Endothelial cell of umbilical vein (primary cell): ENCODE results near the gene BPTF. TPM values are rescaled to one million over a fixed set of nuclear protein-coding genes. Genes with fewer than 3 reads are reported as not detected.

Source experiments
- BruUV-seq: library from RNA; stranded (reverse); fragments of 400-500 nt; replicated peaks from 2 replicates; lab custom pipeline; 2021; lab: Mats Ljungman, UMichigan
- CTCF ChIA-PET: fragments of 300-600, 350-600 bp; sonication (Branson Sonifier 250); formaldehyde crosslinking; loops from one replicate; lab custom pipeline; 2021; ENCODE audit warnings: antibody characterized with exemption, inconsistent platforms; lab: Charles Lee
- POLR2A ChIA-PET: fragments of 300-600, 350-600 bp; sonication (Branson Sonifier 250); formaldehyde crosslinking; loops from one replicate; lab custom pipeline; 2021; ENCODE audit warnings: antibody characterized with exemption, inconsistent platforms; lab: Charles Lee
- DNase-seq: peaks from one replicate; pipeline ENCODE4 v3.0.0-alpha.2; 2011; ENCODE audit warnings: low read depth, low spot score
- FAIRE-seq: peaks from 2 replicates; lab custom pipeline; 2011; peaks lifted over from hg19 to GRCh38; lab: Jason Lieb, UNC
- H2AFZ ChIP-seq: 2 replicates; pipeline ENCODE4 v1.6.0; 2012; ENCODE audit warnings: low read depth, low read length, control low read depth, inconsistent platforms
- H3K27ac ChIP-seq: 2 replicates; pipeline ENCODE4 v1.5.1; 2011; ENCODE audit warnings: low read depth, mild to moderate bottlenecking, control low read depth, low read length, moderate library complexity; ENCODE audit not compliant: insufficient read depth
- H3K27me3 ChIP-seq, 2 experiments: 2 replicates each; pipeline versions ENCODE4 v1.6.0 to v1.6.1; 2011; ENCODE audit warnings: low read length in 2 of 2, mixed read lengths in 1 of 2; ENCODE audit not compliant: control insufficient read depth in 2 of 2, insufficient read depth in 2 of 2
- H3K36me3 ChIP-seq, 2 experiments: 2 replicates in 1 of 2; 3 replicates in 1 of 2; pipeline ENCODE4 v1.5.1; 2011; ENCODE audit warnings: low read length in 2 of 2, mild to moderate bottlenecking in 1 of 2, moderate library complexity in 1 of 2; ENCODE audit not compliant: control insufficient read depth in 2 of 2, insufficient read depth in 2 of 2; ENCODE audit errors: extremely low read depth in 1 of 2
- H3K4me1 ChIP-seq: 3 replicates; pipeline ENCODE4 v1.5.1; 2011; ENCODE audit warnings: mild to moderate bottlenecking, low read length; ENCODE audit not compliant: control insufficient read depth, insufficient read depth; ENCODE audit errors: extremely low read depth
- H3K4me2 ChIP-seq: 2 replicates; pipeline ENCODE4 v1.6.1; 2011; ENCODE audit warnings: low read length, control low read depth, mixed read lengths; ENCODE audit not compliant: insufficient read depth
- H3K4me3 ChIP-seq, 3 experiments: fragments of 200-600 bp in 1 of 3; sonication (generic), shearing (Covaris generic) in 1 of 3; replicated peaks in 1 of 3; 2 replicates each; pipeline ENCODE4 v1.5.1; 2011 to 2016; ENCODE audit warnings: control low read depth in 3 of 3, low read length in 3 of 3, mild to moderate bottlenecking in 2 of 3, inconsistent platforms in 1 of 3, low read depth in 1 of 3, moderate library complexity in 1 of 3; ENCODE audit not compliant: insufficient read depth in 1 of 3
- H3K79me2 ChIP-seq: 2 replicates; pipeline ENCODE4 v1.6.0; 2012; ENCODE audit warnings: low read length, inconsistent platforms; ENCODE audit not compliant: control insufficient read depth, insufficient read depth
- H3K9ac ChIP-seq: replicated peaks from 2 replicates; pipeline ENCODE3; 2011; ENCODE audit warnings: low read length, control low read depth; ENCODE audit not compliant: insufficient read depth; ENCODE audit errors: extremely low read depth
- H3K9me1 ChIP-seq: replicated peaks from 3 replicates; pipeline ENCODE4 v1.6.0; 2011; ENCODE audit warnings: mild to moderate bottlenecking, low read length; ENCODE audit not compliant: control insufficient read depth, insufficient read depth; ENCODE audit errors: extremely low read depth
- H3K9me3 ChIP-seq: replicated peaks from 2 replicates; pipeline ENCODE4 v1.5.1; 2012; ENCODE audit warnings: low read length, inconsistent platforms; ENCODE audit not compliant: control insufficient read depth, insufficient read depth
- H4K20me1 ChIP-seq: replicated peaks from 2 replicates; pipeline ENCODE3; 2011; ENCODE audit warnings: mild to moderate bottlenecking, low read length; ENCODE audit not compliant: control insufficient read depth, insufficient read depth; ENCODE audit errors: extremely low read depth
- FOS ChIP-seq: IDR thresholded peaks from 2 replicates; pipeline ENCODE4 v1.6.1; 2011; ENCODE audit warnings: mild to moderate bottlenecking, low read length, moderate library complexity, borderline replicate concordance; ENCODE audit not compliant: insufficient read depth
- GATA2 ChIP-seq: IDR thresholded peaks from 2 replicates; pipeline ENCODE4 v1.7.0; 2011; ENCODE audit warnings: low read depth, mild to moderate bottlenecking, moderate library complexity, mixed read lengths, low read length; ENCODE audit not compliant: insufficient read length, insufficient read depth
- JUN ChIP-seq: IDR thresholded peaks from 2 replicates; pipeline ENCODE4 v1.6.1; 2011; ENCODE audit warnings: borderline replicate concordance, low read depth; ENCODE audit not compliant: insufficient read length, insufficient read depth
- MYC ChIP-seq: IDR thresholded peaks from one replicate; pipeline ENCODE4 v1.6.1; 2011; ENCODE audit warnings: mild to moderate bottlenecking, low read depth, low read length
- POLR2A ChIP-seq: IDR thresholded peaks from 2 replicates; pipeline ENCODE4 v1.6.1; 2012; ENCODE audit warnings: low read depth, mild to moderate bottlenecking, control low read depth, low read length
- POLR2AphosphoS5 ChIP-seq: IDR thresholded peaks from 2 replicates; pipeline ENCODE4 v1.6.1; 2012; ENCODE audit warnings: low read depth, mild to moderate bottlenecking, control low read depth, low read length, moderate library complexity; ENCODE audit not compliant: insufficient read depth
- dilution Hi-C: fragments of 300-500 bp; cut with MboI; formaldehyde crosslinking; loops from one replicate; pipeline ENCODE4 v1.15.0; 2019; ENCODE audit warnings: low sequenced_read_pairs; ENCODE audit not compliant: extremely low pct_ligation_motif_present
- intact Hi-C: fragments of 100-400 bp; cut with micrococcal nuclease; formaldehyde crosslinking; loops from one replicate; pipeline ENCODE4 v1.10.0; 2022
- polyA plus RNA-seq, 4 experiments: library from polyadenylated mRNA; depleted of rRNA in 3 of 4; stranded (reverse) in 3 of 4; unstranded in 1 of 4; fragments of >200 nt; gene quantifications; 2 replicates each; pipeline versions ENCODE4 v1.2.1 to v1.2.3, GENCODE V29; 2011 to 2012; ENCODE audit warnings: missing spikeins in 1 of 4
- total RNA-seq: library from RNA; stranded (reverse); gene quantifications from 2 replicates; pipeline ENCODE4 v1.2.3, GENCODE V29; 2021
- TF ChIP-seq, protein P1 (sequence below), 2 donors: IDR thresholded peaks; 1 replicate in 1 of 2; 2 replicates in 1 of 2; pipeline ENCODE4 v1.5.1; 2011; ENCODE audit warnings: low read length in 2 of 2, mild to moderate bottlenecking in 2 of 2, moderate library complexity in 2 of 2, control low read depth in 1 of 2, inconsistent platforms in 1 of 2, low read depth in 1 of 2; ENCODE audit not compliant: insufficient read depth in 1 of 2; ENCODE audit errors: extremely low read depth in 1 of 2

BPTF gene
- total and polyA plus RNA-seq, 2 donors (not counting 3 experiments of a cell fraction or from before 2014, with no cell fraction given): 41.0 to 88.1 TPM

DNA sequence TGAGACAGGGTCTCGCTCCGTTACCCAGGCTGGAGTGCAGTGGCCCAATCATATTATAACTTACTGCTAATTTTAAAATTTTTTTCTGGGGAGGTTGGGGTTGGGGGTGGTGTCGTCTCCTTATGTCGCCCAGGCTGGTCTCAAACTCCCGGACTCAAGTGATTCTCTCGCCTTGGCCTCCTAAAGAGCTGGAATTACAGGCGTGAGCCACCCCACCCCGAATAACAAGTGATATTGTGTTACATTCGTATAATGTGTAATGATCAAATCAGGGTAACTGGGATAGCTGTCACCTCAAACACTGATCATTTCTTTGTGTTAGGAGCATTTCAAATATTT, 194.0 kb downstream of the BPTF start:
- intact Hi-C loops: no loop called here

DNA sequence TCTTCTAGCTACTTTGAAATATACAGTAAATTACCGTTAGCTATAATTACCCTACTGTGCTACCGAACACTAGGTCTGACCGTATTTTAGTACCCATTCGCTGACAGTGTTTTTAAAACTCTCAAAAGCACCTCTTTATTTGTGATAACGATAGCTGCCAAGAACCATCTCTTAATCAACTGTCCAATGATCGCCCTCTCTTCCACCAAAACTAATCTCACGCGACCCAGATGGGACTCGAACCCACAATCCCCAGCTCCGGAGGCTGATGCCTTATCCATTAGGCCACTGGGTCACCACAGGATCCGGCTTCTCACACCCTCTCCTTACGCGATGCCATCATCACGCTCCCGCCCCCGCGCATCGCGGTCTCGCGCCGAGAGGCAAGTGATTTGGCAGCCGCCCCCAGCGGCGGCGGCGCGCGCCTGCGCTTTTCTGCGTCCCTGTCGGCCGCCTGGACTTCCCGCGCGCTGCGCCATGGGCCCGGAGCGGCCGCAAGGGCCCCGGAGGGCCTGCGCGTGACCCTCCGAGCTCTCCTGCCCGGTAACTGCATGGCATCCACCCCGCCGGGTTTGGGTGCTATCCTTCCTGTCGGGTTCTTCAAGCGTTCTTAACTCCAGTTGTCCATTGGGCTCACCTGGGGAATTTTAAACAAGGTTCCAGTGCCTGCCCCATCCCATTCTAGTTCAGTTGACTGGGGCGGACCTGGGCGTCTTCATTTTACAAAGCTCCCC, 194.5 kb downstream of the BPTF start:
- Histone ChIP-seq H4K20me1 (no peaks in the 10 kb centered on the region), H3K27ac (peak overlapping the region; percentile 25), H3K27me3 (peaks cover 0 to 6% of the 10 kb centered on the region in 2 experiments), H3K79me2 (no peaks in the 10 kb centered on the region), H3K9me3 (no peaks in the 10 kb centered on the region), H3K9ac (peak overlapping the region; percentile 61), H3K9me1 (no peaks in the 10 kb centered on the region), H3K4me3 (peak overlapping the region; percentile 37 to 54 (median 38)), H3K36me3 (no peaks in the 10 kb centered on the region), H2AFZ (peak overlapping the region; percentile 87), H3K4me1 (peaks cover 7% of the 10 kb centered on the region), H3K4me2 (peak overlapping the region; percentile 69)
- intact Hi-C loops: loop anchor here (1.0 kb wide), 3 partner anchors 15 to 33 kb away; partner anchors contain the start of gene KPNA2
- dilution Hi-C loops: no loop called here
- BruUV-seq: TSS peak; percentile 100
- peak; percentile 80 for TF ChIP-seq POLR2AphosphoS5
- TF ChIP-seq GATA2: peak; percentile 56
- TF ChIP-seq POLR2A: peak; percentile 91
- TF ChIP-seq JUN: no peak
- TF ChIP-seq MYC: peak; percentile 46
- TF ChIP-seq FOS: no peak
- TF ChIP-seq, protein P1, sequence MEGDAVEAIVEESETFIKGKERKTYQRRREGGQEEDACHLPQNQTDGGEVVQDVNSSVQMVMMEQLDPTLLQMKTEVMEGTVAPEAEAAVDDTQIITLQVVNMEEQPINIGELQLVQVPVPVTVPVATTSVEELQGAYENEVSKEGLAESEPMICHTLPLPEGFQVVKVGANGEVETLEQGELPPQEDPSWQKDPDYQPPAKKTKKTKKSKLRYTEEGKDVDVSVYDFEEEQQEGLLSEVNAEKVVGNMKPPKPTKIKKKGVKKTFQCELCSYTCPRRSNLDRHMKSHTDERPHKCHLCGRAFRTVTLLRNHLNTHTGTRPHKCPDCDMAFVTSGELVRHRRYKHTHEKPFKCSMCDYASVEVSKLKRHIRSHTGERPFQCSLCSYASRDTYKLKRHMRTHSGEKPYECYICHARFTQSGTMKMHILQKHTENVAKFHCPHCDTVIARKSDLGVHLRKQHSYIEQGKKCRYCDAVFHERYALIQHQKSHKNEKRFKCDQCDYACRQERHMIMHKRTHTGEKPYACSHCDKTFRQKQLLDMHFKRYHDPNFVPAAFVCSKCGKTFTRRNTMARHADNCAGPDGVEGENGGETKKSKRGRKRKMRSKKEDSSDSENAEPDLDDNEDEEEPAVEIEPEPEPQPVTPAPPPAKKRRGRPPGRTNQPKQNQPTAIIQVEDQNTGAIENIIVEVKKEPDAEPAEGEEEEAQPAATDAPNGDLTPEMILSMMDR (IDR thresholded peaks at IDR 0.05; ENCODE audit: extremely low read depth in 1 of 2, insufficient read depth in 1 of 2, low read depth in 1 of 2, low read length in 2 of 2): peak; percentile 40 to 58
- ChIA-PET POLR2A (no interaction called here), CTCF (interaction anchor here (0.6 to 1.7 kb wide), 11 partner anchors 9 to 438 kb away, joined by 3 to 13 read pairs (median 6); partner anchors contain the start of genes C17orf58, KPNA2 and WIPI1)
- FAIRE-seq: peak; percentile 93
- DNase-seq: peak; percentile 98

More for the DNA sequence above, 194.0 kb downstream of the BPTF start:
- Histone ChIP-seq H3K4me2 (no peak overlapping the region), H4K20me1 (no peaks in the 10 kb centered on the region), H3K9ac (no peak overlapping the region), H3K79me2 (no peaks in the 10 kb centered on the region), H3K9me3 (no peaks in the 10 kb centered on the region), H3K27ac (no peak overlapping the region), H3K27me3 (peaks cover 0 to 7% of the 10 kb centered on the region in 2 experiments), H3K4me3 (no peak overlapping the region), H2AFZ (no peak overlapping the region), H3K36me3 (no peaks in the 10 kb centered on the region), H3K9me1 (no peaks in the 10 kb centered on the region), H3K4me1 (peaks cover 7% of the 10 kb centered on the region)
- no TSS peak for BruUV-seq
- no peak for FAIRE-seq
- ChIA-PET POLR2A (no interaction called here), CTCF (interaction anchor here (0.9 to 1.7 kb wide), 7 partner anchors 8 to 438 kb away, joined by 3 to 13 read pairs (median 8); partner anchors contain the start of genes C17orf58, KPNA2 and WIPI1)
- TF ChIP-seq JUN: no peak
- no peak for DNase-seq
- dilution Hi-C loops: no loop called here
